Epidermal melanocyte (primary cell): Measurements from ENCODE around the gene ZNF320.
A peak's percentile ranks its signal among the peaks of the same experiment; 100 is the strongest.
"Not testable (repeated sequence)": the region's sequence is repeated elsewhere in the genome, so short reads cannot be mapped to it uniquely, and the experiment has no call there.

Experiments used
- DNase-seq: peaks from one replicate; pipeline ENCODE4 v3.0.0; 2011; ENCODE audit warnings: low spot score; ENCODE audit not compliant: insufficient read length

Gene ZNF320

GRCh38 chr19:52897138-52897935 is at the start of gene ZNF320:
TSS of gene ZNF320 (minus strand) at chr19:52897635. CDS start at chr19:52890255, 7,380 bp downstream.
- DNase-seq, result peak; percentile 66

- no peak for DNase-seq
These were observed 49.2 kb upstream of the ZNF320 start for GRCh38 chr19:52946322-52947310.

- no peak for DNase-seq
These were observed 48.4 kb upstream of the ZNF320 start for GRCh38 chr19:52945652-52946321.

- not testable (repeated sequence) for DNase-seq
These were observed 47.5 kb upstream of the ZNF320 start for GRCh38 chr19:52944703-52945493.

- no peak for DNase-seq
These were observed 46.6 kb upstream of the ZNF320 start for GRCh38 chr19:52943884-52944643.

GRCh38 chr19:52943134-52943883 is 45.9 kb upstream of the ZNF320 start:
- no peak for DNase-seq

GRCh38 chr19:52942386-52943133 is 45.1 kb upstream of the ZNF320 start:
- DNase-seq, result peak; percentile 64

GRCh38 chr19:52941941-52942385 is 44.5 kb upstream of the ZNF320 start:
- DNase-seq, result no peak

GRCh38 chr19:52941523-52941922 is 44.1 kb upstream of the ZNF320 start:
- DNase-seq, result not testable (repeated sequence)

- DNase-seq, result not testable (repeated sequence)
These were observed 43.5 kb upstream of the ZNF320 start for GRCh38 chr19:52940905-52941304.

- no peak for DNase-seq
These were observed 41.3 kb upstream of the ZNF320 start for GRCh38 chr19:52938761-52939160.

- no peak for DNase-seq
These were observed 39.5 kb upstream of the ZNF320 start for GRCh38 chr19:52936954-52937325.

GRCh38 chr19:52936151-52936953 is 38.9 kb upstream of the ZNF320 start:
- DNase-seq, result no peak

- DNase-seq, result no peak
These were observed 38.0 kb upstream of the ZNF320 start for GRCh38 chr19:52935434-52935833.

- not testable (repeated sequence) for DNase-seq
These were observed 27.2 kb upstream of the ZNF320 start for GRCh38 chr19:52924641-52925040.

- no peak for DNase-seq
These were observed 26.6 kb upstream of the ZNF320 start for GRCh38 chr19:52923778-52924593.
